ENCODE results near the gene PRPF19. TPM values are rescaled to one million over a fixed set of nuclear protein-coding genes. Genes with fewer than 3 reads are reported as not detected.

PRPF19 gene
- total RNA-seq, 1 donor from 2014 or later = 34.5 TPM

DNA sequence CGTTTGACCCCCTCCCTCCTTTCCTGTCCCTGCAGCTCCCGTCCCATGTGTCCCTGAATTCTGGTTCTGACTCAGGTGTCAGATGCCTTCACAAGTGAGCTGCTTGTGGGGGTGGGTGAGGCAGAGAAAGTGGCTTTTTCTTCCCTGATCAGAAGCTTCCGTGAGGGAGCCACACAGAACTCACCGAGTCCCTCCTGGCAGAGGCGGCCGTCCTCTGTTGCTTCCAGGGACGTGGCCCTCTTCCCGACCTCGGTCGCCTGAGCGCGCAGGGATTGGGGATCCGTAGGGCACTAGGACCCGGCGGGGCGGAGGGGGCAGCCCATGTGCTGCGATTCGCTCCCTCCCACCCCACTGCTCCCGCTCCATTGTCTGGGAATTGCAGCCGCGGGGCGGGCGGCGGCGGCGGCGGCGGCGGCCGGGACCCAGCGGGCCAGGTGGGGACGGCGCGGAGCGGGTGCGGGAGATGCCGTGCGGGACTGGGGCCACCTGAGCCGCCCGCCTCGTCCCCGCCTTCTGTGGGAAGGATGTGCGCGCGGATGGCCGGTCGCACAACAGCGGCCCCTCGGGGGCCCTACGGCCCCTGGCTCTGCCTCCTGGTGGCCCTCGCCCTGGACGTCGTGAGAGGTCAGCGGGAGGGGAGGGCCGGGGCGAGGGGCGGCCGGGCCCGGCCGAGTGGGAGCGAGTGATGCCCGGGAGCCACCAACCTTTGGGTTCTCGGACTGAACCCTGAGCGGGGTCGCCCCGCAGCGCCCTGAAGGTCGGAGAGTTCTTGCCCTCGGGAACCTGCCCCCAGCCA lies 17.9 kb upstream of the PRPF19 start, which contains the start of gene TMEM132A:
Gene TMEM132A (plus strand): TSS at position 351 of the 796 bp plus-strand sequence. CDS start 174 bp downstream, at position 525.
- Mint-ChIP-seq H3K4me1 (peaks cover 32% of the 10 kb centered on the region), H3K27ac (peak within 1 kb of the TSS; percentile 87), H3K4me3 (peak within 1 kb of the TSS; percentile 97), H3K27me3 (ENCODE audit: insufficient read depth, low read depth) (peaks cover 2% of the 10 kb centered on the region), H3K9me3 (no peaks in the 10 kb centered on the region), H3K36me3 (peaks cover 25% of the 10 kb centered on the region)
- Histone ChIP-seq H3F3A (ENCODE audit: low read depth) (no peaks in the 10 kb centered on the region), H3K36me3 (no peaks in the 10 kb centered on the region), H3K27ac (no peak within 1 kb of the TSS), H3K27me3 (no peaks in the 10 kb centered on the region), H3K79me2 (ENCODE audit: low read depth) (peaks cover 17% of the 10 kb centered on the region), H4K20me1 (ENCODE audit: low read depth) (peaks cover 32% of the 10 kb centered on the region), H3K9ac (peak within 1 kb of the TSS; percentile 49), H3K4me1 (peaks cover 6% of the 10 kb centered on the region), H2AFZ (replicated peaks) (peak within 1 kb of the TSS; percentile 80), H3K9me3 (ENCODE audit: low read depth) (no peaks in the 10 kb centered on the region), H3K4me3 (peak within 1 kb of the TSS; percentile 90), H3K4me2 (peak within 1 kb of the TSS; percentile 93)
- no peak for TF ChIP-seq EZH2phosphoT487 (IDR thresholded peaks at IDR 0.05)
- DNase-seq (ENCODE audit: low spot score) = peak; percentile 93

DNA sequence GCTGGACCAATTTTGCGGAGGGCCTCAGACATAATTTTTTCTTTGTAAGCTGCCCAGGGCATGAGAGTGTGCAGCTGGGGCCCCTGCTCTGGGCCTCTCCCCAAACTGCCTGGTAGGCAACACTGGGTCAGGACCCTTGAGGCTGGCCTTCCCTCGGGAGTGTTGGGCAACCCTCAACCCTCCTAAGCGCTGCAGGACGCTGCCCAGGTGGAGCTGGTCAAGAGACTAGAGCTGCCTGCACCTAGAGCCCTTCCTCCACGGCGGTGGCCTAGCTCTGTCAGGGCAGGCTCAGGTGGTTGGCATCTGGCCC lies 17.4 kb upstream of the PRPF19 start:
- Histone ChIP-seq H3K27me3 (no peaks in the 10 kb centered on the region), H3F3A (ENCODE audit: low read depth) (no peaks in the 10 kb centered on the region), H3K4me3 (peak overlapping the region; percentile 90), H4K20me1 (ENCODE audit: low read depth) (peaks cover 32% of the 10 kb centered on the region), H2AFZ (replicated peaks) (no peak overlapping the region), H3K9ac (no peak overlapping the region), H3K4me1 (peaks cover 6% of the 10 kb centered on the region), H3K4me2 (peak overlapping the region; percentile 93), H3K79me2 (ENCODE audit: low read depth) (peaks cover 23% of the 10 kb centered on the region), H3K36me3 (no peaks in the 10 kb centered on the region), H3K9me3 (ENCODE audit: low read depth) (no peaks in the 10 kb centered on the region), H3K27ac (no peak overlapping the region)
- H3K36me3 Mint-ChIP-seq = peaks cover 24% of the 10 kb centered on the region
- H3K27me3 Mint-ChIP-seq (ENCODE audit: insufficient read depth, low read depth) = peaks cover 2% of the 10 kb centered on the region
- H3K9me3 Mint-ChIP-seq = no peaks in the 10 kb centered on the region
- TF ChIP-seq EZH2 (IDR thresholded peaks at IDR 0.05) (no peak), EZH2phosphoT487 (IDR thresholded peaks at IDR 0.05) (no peak)
- TF ChIP-seq, protein P1, sequence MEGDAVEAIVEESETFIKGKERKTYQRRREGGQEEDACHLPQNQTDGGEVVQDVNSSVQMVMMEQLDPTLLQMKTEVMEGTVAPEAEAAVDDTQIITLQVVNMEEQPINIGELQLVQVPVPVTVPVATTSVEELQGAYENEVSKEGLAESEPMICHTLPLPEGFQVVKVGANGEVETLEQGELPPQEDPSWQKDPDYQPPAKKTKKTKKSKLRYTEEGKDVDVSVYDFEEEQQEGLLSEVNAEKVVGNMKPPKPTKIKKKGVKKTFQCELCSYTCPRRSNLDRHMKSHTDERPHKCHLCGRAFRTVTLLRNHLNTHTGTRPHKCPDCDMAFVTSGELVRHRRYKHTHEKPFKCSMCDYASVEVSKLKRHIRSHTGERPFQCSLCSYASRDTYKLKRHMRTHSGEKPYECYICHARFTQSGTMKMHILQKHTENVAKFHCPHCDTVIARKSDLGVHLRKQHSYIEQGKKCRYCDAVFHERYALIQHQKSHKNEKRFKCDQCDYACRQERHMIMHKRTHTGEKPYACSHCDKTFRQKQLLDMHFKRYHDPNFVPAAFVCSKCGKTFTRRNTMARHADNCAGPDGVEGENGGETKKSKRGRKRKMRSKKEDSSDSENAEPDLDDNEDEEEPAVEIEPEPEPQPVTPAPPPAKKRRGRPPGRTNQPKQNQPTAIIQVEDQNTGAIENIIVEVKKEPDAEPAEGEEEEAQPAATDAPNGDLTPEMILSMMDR (IDR thresholded peaks at IDR 0.05) = no peak
- peak overlapping the region; percentile 97 for H3K4me3 Mint-ChIP-seq
- H3K27ac Mint-ChIP-seq = no peak overlapping the region
- DNase-seq (ENCODE audit: low spot score) = no peak
- H3K4me1 Mint-ChIP-seq = peaks cover 32% of the 10 kb centered on the region

- H3K9me3 ChIP-seq (ENCODE audit: low read depth) = no peaks in the 10 kb centered on the region
- H3K9me3 Mint-ChIP-seq = no peaks in the 10 kb centered on the region
- H3K9ac ChIP-seq = no peak overlapping the region
- peaks cover 32% of the 10 kb centered on the region for H4K20me1 ChIP-seq (ENCODE audit: low read depth)
- no peak overlapping the region for H2AFZ ChIP-seq (replicated peaks)
- H3K4me3 ChIP-seq = no peak overlapping the region
- H3K27ac ChIP-seq = no peak overlapping the region
- peaks cover 24% of the 10 kb centered on the region for H3K36me3 Mint-ChIP-seq
- H3K27ac Mint-ChIP-seq = no peak overlapping the region
- H3K36me3 ChIP-seq = no peaks in the 10 kb centered on the region
- H3F3A ChIP-seq (ENCODE audit: low read depth) = no peaks in the 10 kb centered on the region
- peak overlapping the region; percentile 79 for H3K4me3 Mint-ChIP-seq
- no peaks in the 10 kb centered on the region for H3K27me3 ChIP-seq
- no peak overlapping the region for H3K4me2 ChIP-seq
- peaks cover 2% of the 10 kb centered on the region for H3K27me3 Mint-ChIP-seq (ENCODE audit: insufficient read depth, low read depth)
- TF ChIP-seq EZH2phosphoT487 (IDR thresholded peaks at IDR 0.05) (no peak), EZH2 (IDR thresholded peaks at IDR 0.05) (no peak)
- TF ChIP-seq, protein P1 (IDR thresholded peaks at IDR 0.05) = no peak
- no peak for DNase-seq (ENCODE audit: low spot score)
- peaks cover 32% of the 10 kb centered on the region for H3K4me1 Mint-ChIP-seq
- H3K4me1 ChIP-seq = peaks cover 6% of the 10 kb centered on the region
- peaks cover 27% of the 10 kb centered on the region for H3K79me2 ChIP-seq (ENCODE audit: low read depth)
Measured at GRCh38 chr11:60923326-60923725, 16.9 kb upstream of the PRPF19 start.

- Histone ChIP-seq H3K4me1 (peaks cover 6% of the 10 kb centered on the region), H2AFZ (replicated peaks) (no peak overlapping the region), H3K9ac (no peak overlapping the region), H3F3A (ENCODE audit: low read depth) (no peaks in the 10 kb centered on the region), H4K20me1 (ENCODE audit: low read depth) (peaks cover 36% of the 10 kb centered on the region), H3K4me3 (no peak overlapping the region), H3K27me3 (no peaks in the 10 kb centered on the region), H3K9me3 (ENCODE audit: low read depth) (no peaks in the 10 kb centered on the region), H3K36me3 (no peaks in the 10 kb centered on the region), H3K79me2 (ENCODE audit: low read depth) (peaks cover 31% of the 10 kb centered on the region), H3K27ac (no peak overlapping the region), H3K4me2 (no peak overlapping the region)
- DNase-seq (ENCODE audit: low spot score) = no peak
- Mint-ChIP-seq H3K4me1 (peaks cover 36% of the 10 kb centered on the region), H3K9me3 (no peaks in the 10 kb centered on the region), H3K27ac (no peak overlapping the region), H3K27me3 (ENCODE audit: insufficient read depth, low read depth) (peaks cover 2% of the 10 kb centered on the region), H3K36me3 (peaks cover 25% of the 10 kb centered on the region), H3K4me3 (no peak overlapping the region)
- TF ChIP-seq EZH2phosphoT487 (IDR thresholded peaks at IDR 0.05) = no peak
- TF ChIP-seq, protein P1 (IDR thresholded peaks at IDR 0.05) = no peak
- no peak for TF ChIP-seq EZH2 (IDR thresholded peaks at IDR 0.05)
Measured at GRCh38 chr11:60922906-60923305, 16.5 kb upstream of the PRPF19 start.

All from neural progenitor cell (in vitro differentiated cells).